A673 (cell line): ENCODE results near the gene TMTC2. TPM values are rescaled to one million over a fixed set of nuclear protein-coding genes. Genes with fewer than 3 reads are reported as not detected.
A peak's percentile ranks its signal among the peaks of the same experiment; 100 is the strongest.

Source experiments
- BruUV-seq: library from RNA; stranded (reverse); fragments of 400-500 nt; replicated peaks from 2 replicates; lab custom pipeline; 2021; lab: Mats Ljungman, UMichigan
- CTCF ChIA-PET: fragments of 300-600 bp; sonication (Branson Sonifier 250); formaldehyde crosslinking; loops from one replicate; lab custom pipeline; 2022; ENCODE audit warnings: antibody characterized with exemption; lab: Charles Lee
- POLR2A ChIA-PET: fragments of 300-600 bp; sonication (Branson Sonifier 250); formaldehyde crosslinking; loops from one replicate; lab custom pipeline; 2022; ENCODE audit warnings: antibody characterized with exemption; ENCODE audit not compliant: low non-redundant PET; lab: Charles Lee
- DNase-seq: peaks from one replicate; pipeline ENCODE4 v3.0.0-alpha.2; 2015; ENCODE audit warnings: low spot score
- H3K27ac ChIP-seq: fragments of 200-600 bp; sonication (generic); 2 replicates; pipeline ENCODE4 v1.5.1; 2016; ENCODE audit warnings: mixed run types, low read depth, mild to moderate bottlenecking, mixed read lengths, antibody characterized with exemption, low read length; ENCODE audit not compliant: poor library complexity, severe bottlenecking
- H3K27me3 ChIP-seq: fragments of 200-600 bp; sonication (generic); replicated peaks from 2 replicates; pipeline ENCODE4 v1.6.1; 2017; ENCODE audit warnings: mixed run types, low read depth, mild to moderate bottlenecking, mixed read lengths, antibody characterized with exemption, low read length; ENCODE audit not compliant: insufficient read depth, poor library complexity
- H3K36me3 ChIP-seq: fragments of 200-600 bp; sonication (generic); 2 replicates; pipeline ENCODE4 v1.6.1; 2016; ENCODE audit warnings: mixed run types, mild to moderate bottlenecking, mixed read lengths, antibody characterized with exemption, low read length; ENCODE audit not compliant: insufficient read depth, poor library complexity, severe bottlenecking
- H3K4me1 ChIP-seq: fragments of 200-600 bp; sonication (generic); 2 replicates; pipeline ENCODE4 v1.6.1; 2017; ENCODE audit warnings: mixed run types, mild to moderate bottlenecking, mixed read lengths, antibody characterized with exemption, low read length; ENCODE audit not compliant: insufficient read depth, poor library complexity, severe bottlenecking
- H3K4me3 ChIP-seq: fragments of 200-600 bp; sonication (generic); 2 replicates; pipeline ENCODE4 v1.5.1; 2016; ENCODE audit warnings: low read depth, mixed run types, mild to moderate bottlenecking, mixed read lengths, low read length; ENCODE audit not compliant: poor library complexity, severe bottlenecking
- H3K9me3 ChIP-seq: fragments of 200-600 bp; sonication (generic); 2 replicates; pipeline ENCODE4 v1.6.1; 2016; ENCODE audit warnings: mixed run types, low read depth, mild to moderate bottlenecking, mixed read lengths, antibody characterized with exemption, low read length; ENCODE audit not compliant: poor library complexity, severe bottlenecking
- CTCF ChIP-seq: fragments of 300-800, 200-600 bp; sonication (generic); conservative IDR thresholded peaks from 2 replicates; pipeline ENCODE4 v1.5.1; 2017; ENCODE audit warnings: low read depth, mild to moderate bottlenecking, antibody characterized with exemption, low read length, moderate library complexity, mixed read lengths
- EZH2 ChIP-seq: fragments of 200-600 bp; sonication (generic); IDR thresholded peaks from 2 replicates; pipeline ENCODE4 v1.6.1; 2017; ENCODE audit warnings: borderline replicate concordance, low read depth, mild to moderate bottlenecking, mixed read lengths, antibody characterized with exemption, low read length; ENCODE audit not compliant: poor library complexity, severe bottlenecking
- intact Hi-C: fragments of 100-400 bp; cut with micrococcal nuclease; formaldehyde crosslinking; loops from one replicate; pipeline ENCODE4 v1.10.0; 2022; ENCODE audit not compliant: unreplicated experiment
- total RNA-seq: library from RNA; stranded (reverse); gene quantifications from 2 replicates; pipeline ENCODE4 v1.2.3, GENCODE V29; 2021

Gene TMTC2
- total RNA-seq, 1 experiment from 2014 or later: 3.3 TPM

GRCh38 chr12:82730953-82731459, 44.3 kb downstream of the TMTC2 start:
- peak; percentile 82 for DNase-seq
- no peak for TF ChIP-seq CTCF
- no peak for TF ChIP-seq EZH2
- H3K4me1 ChIP-seq: peaks cover 23% of the 10 kb centered on the region
- ChIA-PET CTCF (no interaction called here), POLR2A (no interaction called here)
- H3K9me3 ChIP-seq: no peaks in the 10 kb centered on the region
- H3K27me3 ChIP-seq: no peaks in the 10 kb centered on the region
- intact Hi-C loops: no loop called here
- H3K4me3 ChIP-seq: no peak overlapping the region
- peak overlapping the region; percentile 21 for H3K27ac ChIP-seq
- no TSS peak for BruUV-seq
- no peaks in the 10 kb centered on the region for H3K36me3 ChIP-seq

GRCh38 chr12:82740129-82741000, 53.7 kb downstream of the TMTC2 start:
- CTCF ChIA-PET: no interaction called here
- POLR2A ChIA-PET: no interaction called here
- H3K27ac ChIP-seq: no peak overlapping the region
- no peak overlapping the region for H3K4me3 ChIP-seq
- H3K27me3 ChIP-seq: no peaks in the 10 kb centered on the region
- intact Hi-C loops: no loop called here
- no peaks in the 10 kb centered on the region for H3K9me3 ChIP-seq
- H3K4me1 ChIP-seq: no peaks in the 10 kb centered on the region
- DNase-seq: peak; percentile 81
- H3K36me3 ChIP-seq: no peaks in the 10 kb centered on the region
- TF ChIP-seq CTCF (no peak), EZH2 (no peak)
- BruUV-seq: no TSS peak

GRCh38 chr12:82745063-82745674, 58.5 kb downstream of the TMTC2 start:
- H3K27me3 ChIP-seq: no peaks in the 10 kb centered on the region
- DNase-seq: no peak
- TF ChIP-seq EZH2: no peak
- no peak for TF ChIP-seq CTCF
- no peaks in the 10 kb centered on the region for H3K4me1 ChIP-seq
- H3K36me3 ChIP-seq: no peaks in the 10 kb centered on the region
- ChIA-PET POLR2A (no interaction called here), CTCF (no interaction called here)
- H3K9me3 ChIP-seq: no peaks in the 10 kb centered on the region
- intact Hi-C loops: no loop called here
- no peak overlapping the region for H3K4me3 ChIP-seq
- no TSS peak for BruUV-seq
- no peak overlapping the region for H3K27ac ChIP-seq
